ENCODE measurements around the gene SBNO2.
"Not testable (repeated sequence)": the region's sequence is repeated elsewhere in the genome, so short reads cannot be mapped to it uniquely, and the experiment has no call there.

SBNO2 gene

GRCh38 chr19:1206864-1207450, 32.9 kb upstream of the SBNO2 start:
- peak in 3 of 58 donors; percentile 11 to 49 (median 23) for DNase-seq

- DNase-seq, result no peak
Observed at GRCh38 chr19:1206150-1206863, 32.2 kb upstream of the SBNO2 start.

- peak; percentile 87 to 99 (median 97) for DNase-seq
Observed at GRCh38 chr19:1205114-1206099, 31.3 kb upstream of the SBNO2 start, which contains the start of gene STK11. TSS of gene STK11 (plus strand) at chr19:1205778. CDS start at chr19:1206914, 1,136 bp downstream.

- not testable (repeated sequence) for DNase-seq
Observed at GRCh38 chr19:1200614-1201013, 26.5 kb upstream of the SBNO2 start.

GRCh38 chr19:1199531-1199930, 25.5 kb upstream of the SBNO2 start:
- no peak for DNase-seq

- no peak for DNase-seq
Observed at GRCh38 chr19:1189419-1189818, 15.4 kb upstream of the SBNO2 start.

- no peak for DNase-seq
Observed at GRCh38 chr19:1183543-1184172, 9.6 kb upstream of the SBNO2 start.

- no peak for DNase-seq
Observed at GRCh38 chr19:1182727-1183126, 8.7 kb upstream of the SBNO2 start.

- no peak for DNase-seq
Observed at GRCh38 chr19:1182068-1182467, 8.0 kb upstream of the SBNO2 start.

GRCh38 chr19:1181606-1182005, 7.5 kb upstream of the SBNO2 start:
- DNase-seq, result no peak

- DNase-seq, result no peak
Observed at GRCh38 chr19:1177322-1178114, 3.5 kb upstream of the SBNO2 start.

- no peak for DNase-seq
Observed at GRCh38 chr19:1173159-1173844, 766 bp downstream of the SBNO2 start.

- DNase-seq, result peak in 26 of 58 donors; percentile 9 to 60 (median 23)
Observed at GRCh38 chr19:1172353-1173158, 1.5 kb downstream of the SBNO2 start.

GRCh38 chr19:1171755-1172352, 2.2 kb downstream of the SBNO2 start:
- DNase-seq, result peak in 3 of 58 donors; percentile 18 to 19 (median 19)

GRCh38 chr19:1170938-1171754, 2.9 kb downstream of the SBNO2 start:
- peak in 14 of 58 donors; percentile 7 to 47 (median 22) for DNase-seq

- DNase-seq, result peak in 44 of 58 donors; percentile 11 to 81 (median 42)
Observed at GRCh38 chr19:1169921-1170885, 3.9 kb downstream of the SBNO2 start.
